ENCODE data around the gene PLXNA2. TPM values are rescaled to one million over a fixed set of nuclear protein-coding genes. Genes with fewer than 3 reads are reported as not detected.

PLXNA2 gene
- total and polyA plus RNA-seq, 7 donors = 4.4 to 33.6 (median 20.8) TPM

DNA sequence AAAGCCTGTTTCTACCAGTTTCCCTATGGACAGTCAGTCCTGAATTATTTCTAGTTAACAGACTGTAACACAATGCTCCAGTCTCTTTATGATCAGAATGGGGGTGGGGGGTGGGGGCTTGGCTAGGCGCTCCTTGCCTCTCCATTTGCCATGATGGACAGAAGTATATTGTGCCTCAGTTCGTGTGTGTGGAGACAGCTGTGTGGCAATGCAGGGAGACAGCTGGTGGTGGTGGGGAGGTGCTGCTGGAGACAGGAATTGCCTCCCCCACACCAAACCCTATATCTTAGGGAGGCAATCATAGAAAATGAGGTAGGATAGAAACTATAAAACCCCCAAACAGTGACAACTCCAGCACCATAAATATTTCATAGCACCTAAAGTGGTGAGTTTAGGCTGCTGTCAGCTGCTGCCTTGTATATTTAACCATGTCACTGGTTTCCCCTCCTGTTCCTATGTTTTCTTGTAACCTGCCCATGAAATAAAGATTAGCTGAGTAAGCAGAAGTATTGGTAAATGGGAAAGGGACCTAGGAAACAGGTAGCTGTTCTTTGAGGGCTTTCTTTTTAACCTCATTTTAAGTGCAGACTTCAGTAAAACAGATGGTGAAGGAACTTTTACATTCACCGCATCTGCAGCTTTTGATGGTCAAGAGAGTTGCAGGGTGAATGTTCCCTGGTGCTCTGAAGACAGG lies 3.4 kb downstream of the PLXNA2 start:
- TF ChIP-seq, protein P1, sequence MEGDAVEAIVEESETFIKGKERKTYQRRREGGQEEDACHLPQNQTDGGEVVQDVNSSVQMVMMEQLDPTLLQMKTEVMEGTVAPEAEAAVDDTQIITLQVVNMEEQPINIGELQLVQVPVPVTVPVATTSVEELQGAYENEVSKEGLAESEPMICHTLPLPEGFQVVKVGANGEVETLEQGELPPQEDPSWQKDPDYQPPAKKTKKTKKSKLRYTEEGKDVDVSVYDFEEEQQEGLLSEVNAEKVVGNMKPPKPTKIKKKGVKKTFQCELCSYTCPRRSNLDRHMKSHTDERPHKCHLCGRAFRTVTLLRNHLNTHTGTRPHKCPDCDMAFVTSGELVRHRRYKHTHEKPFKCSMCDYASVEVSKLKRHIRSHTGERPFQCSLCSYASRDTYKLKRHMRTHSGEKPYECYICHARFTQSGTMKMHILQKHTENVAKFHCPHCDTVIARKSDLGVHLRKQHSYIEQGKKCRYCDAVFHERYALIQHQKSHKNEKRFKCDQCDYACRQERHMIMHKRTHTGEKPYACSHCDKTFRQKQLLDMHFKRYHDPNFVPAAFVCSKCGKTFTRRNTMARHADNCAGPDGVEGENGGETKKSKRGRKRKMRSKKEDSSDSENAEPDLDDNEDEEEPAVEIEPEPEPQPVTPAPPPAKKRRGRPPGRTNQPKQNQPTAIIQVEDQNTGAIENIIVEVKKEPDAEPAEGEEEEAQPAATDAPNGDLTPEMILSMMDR (IDR thresholded peaks at IDR 0.05) = no peak
- Histone ChIP-seq H3K4me3 (peak overlapping the region; percentile 84), H3K27ac (peak overlapping the region; percentile 32), H3K36me3 (ENCODE audit: insufficient read depth in 1 of 2, low read depth in 1 of 2) (no peaks in the 10 kb centered on the region), H3K27me3 (ENCODE audit: insufficient read depth in 3 of 3, low read length in 2 of 3) (no peaks in the 10 kb centered on the region), H3K9me3 (no peaks in the 10 kb centered on the region), H3K4me1 (peaks cover 57% of the 10 kb centered on the region)
- ATAC-seq = no peak
- no peak for DNase-seq
- intact Hi-C loops (cut with DNase I) = loop anchor here (5.0 to 10.0 kb wide), 4 partner anchors 39 to 346 kb away; no protein-coding TSS in a partner anchor
- 40 to 67% (median 57%) methylated on average over 3 of the region's 3 CpGs for WGBS, 3 donors

DNA sequence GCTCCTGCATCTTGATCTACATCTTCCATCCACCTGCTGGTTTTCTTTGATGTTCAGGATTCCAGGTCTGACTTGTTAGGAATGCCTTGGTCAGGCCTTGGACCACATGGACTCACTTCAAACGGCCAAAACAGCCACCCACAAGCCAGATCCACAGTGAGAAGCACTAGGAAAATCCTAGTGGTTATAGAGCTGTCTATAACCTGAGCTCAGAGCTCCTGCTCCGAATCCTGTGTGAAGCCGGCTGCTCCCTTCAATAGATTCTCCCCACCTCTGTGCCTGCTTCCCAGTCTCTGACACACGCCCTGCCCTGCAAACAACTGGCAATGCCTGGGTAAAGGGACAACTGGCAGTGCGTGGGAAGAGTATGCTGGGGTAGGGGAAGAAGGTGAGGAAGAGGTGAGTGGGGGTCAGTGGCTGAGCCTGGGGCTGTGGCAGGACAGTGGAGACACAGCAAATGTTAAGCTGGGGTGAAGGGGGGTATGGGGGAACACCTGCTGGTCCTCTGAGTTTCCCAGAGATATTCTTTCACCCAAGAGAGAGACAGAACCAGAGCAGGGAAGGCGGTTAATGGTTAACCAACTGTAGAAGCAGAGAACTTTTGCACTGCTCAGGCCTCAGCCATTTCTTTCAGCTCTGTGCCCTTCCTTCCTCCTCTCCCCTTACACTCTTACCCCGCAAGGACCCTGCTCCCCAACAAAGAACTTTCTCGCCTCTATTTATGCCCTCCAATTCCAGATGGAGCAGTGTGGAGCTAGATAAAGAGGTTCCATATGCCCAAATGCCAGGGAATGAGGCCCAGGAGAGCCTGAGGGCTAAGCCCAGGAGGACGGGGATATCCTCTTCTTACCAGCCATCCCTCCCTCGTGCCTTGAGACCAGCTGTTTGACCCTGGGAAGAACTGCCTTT lies 4.5 kb downstream of the PLXNA2 start:
- Histone ChIP-seq H3K36me3 (ENCODE audit: insufficient read depth in 1 of 2, low read depth in 1 of 2) (no peaks in the 10 kb centered on the region), H3K27ac (peak overlapping the region; percentile 54), H3K27me3 (ENCODE audit: insufficient read depth in 3 of 3, low read length in 2 of 3) (no peaks in the 10 kb centered on the region), H3K9me3 (no peaks in the 10 kb centered on the region), H3K4me1 (peaks cover 68% of the 10 kb centered on the region), H3K4me3 (peak overlapping the region; percentile 84)
- TF ChIP-seq, protein P1 (IDR thresholded peaks at IDR 0.05) = no peak
- ATAC-seq (no peak), DNase-seq (no peak)
- intact Hi-C loops (cut with DNase I) = loop anchor here (5.0 to 10.0 kb wide), 4 partner anchors 37 to 345 kb away; no protein-coding TSS in a partner anchor
- 53 to 71% (median 61%) methylated on average over 9 to 10 of the region's 10 CpGs for WGBS, 3 donors

- peak overlapping the region; percentile 84 for H3K4me3 ChIP-seq
- WGBS, 3 donors = 32 to 51% (median 38%) methylated on average over 9 of the region's 9 CpGs
- ATAC-seq = peak in 1 of 4 donors; percentile 33
These were observed 5.3 kb downstream of the PLXNA2 start for GRCh38 chr1:208238710-208239472.

GRCh38 chr1:208237241-208237640 lies 6.9 kb downstream of the PLXNA2 start:
- Histone ChIP-seq H3K4me3 (no peak overlapping the region), H3K36me3 (ENCODE audit: insufficient read depth in 1 of 2, low read depth in 1 of 2) (no peaks in the 10 kb centered on the region), H3K9me3 (no peaks in the 10 kb centered on the region), H3K27ac (no peak overlapping the region), H3K27me3 (ENCODE audit: insufficient read depth in 3 of 3, low read length in 2 of 3) (no peaks in the 10 kb centered on the region), H3K4me1 (peaks cover 86% of the 10 kb centered on the region)
- WGBS, 3 donors = 73 to 84% (median 78%) methylated on average over 8 of the region's 8 CpGs
- intact Hi-C loops (cut with DNase I) = no loop called here
- no peak for ATAC-seq
- no peak for DNase-seq
- TF ChIP-seq, protein P1 (IDR thresholded peaks at IDR 0.05) = no peak

More at GRCh38 chr1:208238710-208239472, 5.3 kb downstream of the PLXNA2 start:
- Histone ChIP-seq H3K36me3 (ENCODE audit: insufficient read depth in 1 of 2, low read depth in 1 of 2) (no peaks in the 10 kb centered on the region), H3K9me3 (no peaks in the 10 kb centered on the region), H3K4me1 (peaks cover 76% of the 10 kb centered on the region), H3K27ac (peak overlapping the region; percentile 54), H3K27me3 (ENCODE audit: insufficient read depth in 3 of 3, low read length in 2 of 3) (no peaks in the 10 kb centered on the region)
- TF ChIP-seq, protein P1 (IDR thresholded peaks at IDR 0.05) = peak; percentile 76
- intact Hi-C loops (cut with DNase I) = no loop called here
- DNase-seq = no peak

Data from psoas muscle (tissue), 8 donors.